Loucy (cell line): ENCODE measurements around the gene PIGC.

Experiments
- CTCF ChIP-seq: fragments of 200-600 bp; sonication (generic); conservative IDR thresholded peaks from 2 replicates; pipeline ENCODE4 v1.5.1; 2014; ENCODE audit warnings: mild to moderate bottlenecking, antibody characterized with exemption, low read length
- EZH2phosphoT487 ChIP-seq: fragments of 200-600 bp; IDR thresholded peaks from 2 replicates; pipeline ENCODE4 v1.6.1; 2018; ENCODE audit warnings: antibody characterized with exemption, mild to moderate bottlenecking, moderate library complexity, borderline replicate concordance

- TF ChIP-seq CTCF (no peak), EZH2phosphoT487 (no peak)
Measured at GRCh38 chr1:172465617-172466016, 21.7 kb upstream of the PIGC start.
